Mesothelial cell of epicardium (in vitro differentiated cells): ENCODE results near the gene TTLL12. TPM values are rescaled to one million over a fixed set of nuclear protein-coding genes. Genes with fewer than 3 reads are reported as not detected.
A peak's percentile ranks its signal among the peaks of the same experiment; 100 is the strongest.
"Not testable (repeated sequence)": the region's sequence is repeated elsewhere in the genome, so short reads cannot be mapped to it uniquely, and the experiment has no call there.

Source experiments
- DNase-seq, 2 experiments: peaks; one replicate each; pipeline ENCODE4 v3.0.0; 2021; ENCODE audit warnings: low spot score in 2 of 2; ENCODE audit not compliant: unreplicated experiment in 2 of 2
- H3K27ac Mint-ChIP-seq: 2 replicates; pipeline ENCODE4 v1.8.0; 2021; ENCODE audit warnings: mixed read lengths
- H3K27me3 Mint-ChIP-seq: 2 replicates; pipeline ENCODE4 v1.8.0; 2021; ENCODE audit warnings: low read depth, mixed read lengths
- H3K36me3 Mint-ChIP-seq: 2 replicates; pipeline ENCODE4 v1.8.0; 2021; ENCODE audit warnings: mixed read lengths
- H3K4me1 Mint-ChIP-seq: 2 replicates; pipeline ENCODE4 v1.8.0; 2021; ENCODE audit warnings: mixed read lengths
- H3K4me3 Mint-ChIP-seq: 2 replicates; pipeline ENCODE4 v1.8.0; 2021; ENCODE audit warnings: mild to moderate bottlenecking, moderate library complexity, mixed read lengths
- H3K9me3 Mint-ChIP-seq: 2 replicates; pipeline ENCODE4 v1.8.0; 2021; ENCODE audit warnings: mixed read lengths
- total RNA-seq: library from RNA; stranded (reverse); gene quantifications from 3 replicates; pipeline ENCODE4 v1.2.1, GENCODE V29; 2021
- TF ChIP-seq, protein P1 (sequence below): fragments of 200-600 bp; sonication (generic); IDR thresholded peaks from one replicate; pipeline ENCODE4 v1.5.0; 2021; ENCODE audit warnings: antibody characterized with exemption; ENCODE audit not compliant: unreplicated experiment

TTLL12 gene
- total RNA-seq, 1 donor from 2014 or later: 43.5 TPM

DNA sequence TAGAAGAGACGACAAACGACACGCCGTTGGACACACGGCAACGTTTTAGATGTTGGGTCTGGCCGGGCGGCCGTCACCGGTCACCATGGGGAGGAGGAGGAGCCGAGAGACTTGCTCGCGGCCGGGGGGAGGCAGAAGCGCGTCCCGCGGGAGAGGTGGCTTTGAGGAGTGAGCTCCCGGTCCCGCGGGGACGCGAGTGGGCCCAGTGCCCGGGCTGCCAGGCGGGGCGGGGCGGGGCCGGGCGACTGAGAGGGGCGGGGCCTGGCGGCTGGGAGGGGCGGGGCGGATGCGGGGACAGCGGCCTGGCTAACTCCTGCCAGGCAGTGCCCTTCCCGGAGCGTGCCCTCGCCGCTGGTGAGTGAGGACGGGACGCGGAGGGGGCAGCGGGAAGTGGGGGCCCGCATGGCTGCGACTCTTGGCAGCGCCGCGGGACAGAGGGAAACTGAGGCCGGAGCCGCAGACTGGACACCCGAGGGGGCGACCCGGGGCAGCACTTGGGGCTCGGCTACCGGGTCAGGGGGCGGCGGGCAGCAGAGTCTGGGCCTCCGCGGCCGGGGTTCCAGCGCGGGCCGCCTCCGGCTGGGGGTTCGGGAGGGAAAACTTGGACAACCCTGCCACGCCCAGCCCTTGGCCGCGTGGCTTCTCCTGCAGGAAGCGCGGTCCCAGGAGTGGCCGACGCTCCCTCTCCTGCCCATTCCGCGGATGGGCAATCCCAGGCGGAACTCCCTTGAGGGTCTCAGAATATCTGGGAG, 35.5 kb downstream of the TTLL12 start, which contains the start of gene TSPO:
Gene TSPO (plus strand): TSS at position 309 of the 752 bp plus-strand sequence. CDS start 7,680 bp downstream, outside the sequence.
- peaks cover 12% of the 10 kb centered on the region for H3K4me1 Mint-ChIP-seq
- peak within 1 kb of the TSS; percentile 77 for H3K4me3 Mint-ChIP-seq
- TF ChIP-seq, protein P1, sequence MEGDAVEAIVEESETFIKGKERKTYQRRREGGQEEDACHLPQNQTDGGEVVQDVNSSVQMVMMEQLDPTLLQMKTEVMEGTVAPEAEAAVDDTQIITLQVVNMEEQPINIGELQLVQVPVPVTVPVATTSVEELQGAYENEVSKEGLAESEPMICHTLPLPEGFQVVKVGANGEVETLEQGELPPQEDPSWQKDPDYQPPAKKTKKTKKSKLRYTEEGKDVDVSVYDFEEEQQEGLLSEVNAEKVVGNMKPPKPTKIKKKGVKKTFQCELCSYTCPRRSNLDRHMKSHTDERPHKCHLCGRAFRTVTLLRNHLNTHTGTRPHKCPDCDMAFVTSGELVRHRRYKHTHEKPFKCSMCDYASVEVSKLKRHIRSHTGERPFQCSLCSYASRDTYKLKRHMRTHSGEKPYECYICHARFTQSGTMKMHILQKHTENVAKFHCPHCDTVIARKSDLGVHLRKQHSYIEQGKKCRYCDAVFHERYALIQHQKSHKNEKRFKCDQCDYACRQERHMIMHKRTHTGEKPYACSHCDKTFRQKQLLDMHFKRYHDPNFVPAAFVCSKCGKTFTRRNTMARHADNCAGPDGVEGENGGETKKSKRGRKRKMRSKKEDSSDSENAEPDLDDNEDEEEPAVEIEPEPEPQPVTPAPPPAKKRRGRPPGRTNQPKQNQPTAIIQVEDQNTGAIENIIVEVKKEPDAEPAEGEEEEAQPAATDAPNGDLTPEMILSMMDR: no peak
- peak within 1 kb of the TSS; percentile 79 for H3K27ac Mint-ChIP-seq
- H3K9me3 Mint-ChIP-seq: no peaks in the 10 kb centered on the region
- no peaks in the 10 kb centered on the region for H3K27me3 Mint-ChIP-seq
- no peaks in the 10 kb centered on the region for H3K36me3 Mint-ChIP-seq
- DNase-seq: peak; percentile 50 to 56

DNA sequence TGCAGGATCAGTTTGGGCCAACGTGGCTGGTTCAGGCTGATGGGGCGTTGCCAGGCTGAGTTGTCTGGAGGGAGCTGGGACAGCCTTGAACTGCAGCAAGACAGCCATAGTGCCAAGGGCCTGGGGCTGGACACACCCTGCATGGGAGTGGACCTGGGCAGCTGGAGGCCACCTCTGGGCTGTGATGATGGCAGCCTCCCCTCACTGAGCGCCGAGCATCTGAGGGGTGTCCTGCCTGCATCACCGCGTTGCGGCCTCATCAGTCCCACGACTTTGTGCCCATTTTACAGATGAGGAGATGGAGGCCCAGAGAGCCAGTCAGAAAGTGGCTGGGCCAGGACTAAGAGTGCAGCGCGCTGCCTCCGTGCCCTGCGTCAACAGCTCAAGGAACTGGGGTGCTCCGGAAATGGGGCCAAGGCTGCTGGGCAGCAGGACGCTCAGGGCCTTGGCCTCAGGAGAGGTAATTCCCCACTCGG, 36.2 kb downstream of the TTLL12 start:
- H3K36me3 Mint-ChIP-seq: no peaks in the 10 kb centered on the region
- TF ChIP-seq, protein P1: no peak
- peaks cover 12% of the 10 kb centered on the region for H3K4me1 Mint-ChIP-seq
- DNase-seq: no peak
- H3K27ac Mint-ChIP-seq: peak overlapping the region; percentile 79
- no peaks in the 10 kb centered on the region for H3K9me3 Mint-ChIP-seq
- H3K27me3 Mint-ChIP-seq: no peaks in the 10 kb centered on the region
- H3K4me3 Mint-ChIP-seq: peak overlapping the region; percentile 77

DNA sequence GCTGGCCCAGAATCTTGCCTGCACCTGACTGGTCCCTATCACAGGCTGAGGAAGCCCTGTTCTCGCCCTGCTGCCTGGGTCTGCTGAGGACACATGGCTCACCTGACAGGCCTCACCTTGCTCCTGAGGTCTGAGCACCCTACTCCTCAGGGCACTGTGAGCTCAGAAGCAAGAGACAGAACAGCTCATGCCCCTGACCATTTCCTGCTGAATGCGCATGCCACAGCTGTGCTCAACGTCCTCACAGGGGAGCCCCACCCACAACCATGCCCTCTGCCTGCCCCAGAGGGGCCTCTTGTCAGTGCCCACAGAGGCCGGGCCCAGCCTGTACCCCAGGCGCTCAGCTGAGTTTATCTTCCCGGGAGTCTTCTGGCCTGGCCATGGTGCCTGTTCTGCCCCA, 38.4 kb downstream of the TTLL12 start:
- TF ChIP-seq, protein P1: no peak
- Mint-ChIP-seq H3K27ac (no peak overlapping the region), H3K27me3 (no peaks in the 10 kb centered on the region), H3K36me3 (no peaks in the 10 kb centered on the region), H3K4me3 (no peak overlapping the region), H3K4me1 (peaks cover 19% of the 10 kb centered on the region), H3K9me3 (no peaks in the 10 kb centered on the region)
- DNase-seq: no peak

DNA sequence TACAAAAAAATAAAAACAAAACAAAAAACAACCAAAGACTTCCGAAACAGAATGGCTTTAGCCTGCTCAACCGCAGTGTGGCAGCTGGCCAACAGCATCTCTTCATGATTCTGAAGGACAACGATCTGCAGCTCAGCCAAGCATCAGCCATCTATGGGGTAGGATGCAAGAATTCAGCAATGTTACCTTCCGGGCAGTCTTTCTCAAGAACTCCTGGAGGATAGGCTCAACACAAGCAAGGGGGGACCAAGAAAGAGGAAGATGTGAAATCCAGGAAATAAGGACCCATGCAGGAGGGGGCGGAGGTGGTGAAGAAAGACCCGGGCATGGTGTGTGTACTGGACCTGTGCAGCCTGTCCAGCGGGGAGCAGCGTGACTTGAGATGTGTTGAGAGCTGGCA, 39.1 kb downstream of the TTLL12 start:
- no peak for DNase-seq
- no peaks in the 10 kb centered on the region for H3K27me3 Mint-ChIP-seq
- no peaks in the 10 kb centered on the region for H3K9me3 Mint-ChIP-seq
- TF ChIP-seq, protein P1: no peak
- H3K36me3 Mint-ChIP-seq: no peaks in the 10 kb centered on the region
- H3K4me3 Mint-ChIP-seq: no peak overlapping the region
- H3K4me1 Mint-ChIP-seq: peaks cover 20% of the 10 kb centered on the region
- H3K27ac Mint-ChIP-seq: no peak overlapping the region

DNA sequence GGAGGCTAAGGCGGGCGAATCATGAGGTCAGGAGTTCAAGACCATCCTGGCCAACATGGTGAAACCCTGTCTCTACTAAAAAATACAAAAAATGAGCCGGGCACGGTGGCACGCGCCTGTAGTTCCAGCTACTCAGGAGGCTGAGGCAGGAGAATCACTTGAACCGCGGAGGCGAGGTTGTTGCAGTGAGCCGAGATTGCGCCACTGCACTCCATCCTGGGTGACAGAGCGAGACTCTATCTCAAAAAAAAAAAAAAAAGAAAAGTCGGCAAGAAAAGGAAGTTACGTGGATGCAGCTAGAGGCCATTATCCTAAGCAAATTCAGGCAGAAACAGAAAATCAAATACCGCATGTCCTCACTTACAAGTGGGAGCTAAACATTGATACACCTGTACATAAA, 40.6 kb downstream of the TTLL12 start:
- not testable (repeated sequence) for H3K27ac Mint-ChIP-seq, H3K27me3 Mint-ChIP-seq, DNase-seq, H3K36me3 Mint-ChIP-seq, H3K4me3 Mint-ChIP-seq, H3K9me3 Mint-ChIP-seq
- H3K4me1 Mint-ChIP-seq: peaks cover 23% of the 10 kb centered on the region

DNA sequence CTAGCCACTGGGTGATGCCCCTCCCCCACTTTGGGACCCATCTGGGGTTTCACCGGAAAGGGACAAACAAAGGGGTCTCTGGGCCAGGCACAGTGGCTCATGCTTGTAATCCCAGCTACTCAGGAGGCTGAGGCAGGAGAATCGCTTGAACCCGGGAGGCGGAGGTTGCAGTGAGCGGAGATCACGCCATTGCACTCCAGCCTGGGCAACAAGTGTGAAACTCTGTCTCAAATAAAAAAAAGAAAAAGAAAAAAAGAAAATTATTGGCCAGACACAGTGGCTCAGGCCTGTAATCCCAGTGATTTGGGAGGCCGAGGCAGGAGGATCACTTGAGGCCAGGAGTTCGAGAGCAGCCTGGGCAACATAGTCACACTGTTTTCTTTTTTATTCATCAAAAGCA, 41.6 kb downstream of the TTLL12 start:
- H3K4me3 Mint-ChIP-seq, H3K27me3 Mint-ChIP-seq, H3K9me3 Mint-ChIP-seq, H3K27ac Mint-ChIP-seq, DNase-seq, H3K36me3 Mint-ChIP-seq: not testable (repeated sequence)
- H3K4me1 Mint-ChIP-seq: peaks cover 18% of the 10 kb centered on the region
